Measurements from ENCODE around the gene RBM19.

The RBM19 gene

DNA sequence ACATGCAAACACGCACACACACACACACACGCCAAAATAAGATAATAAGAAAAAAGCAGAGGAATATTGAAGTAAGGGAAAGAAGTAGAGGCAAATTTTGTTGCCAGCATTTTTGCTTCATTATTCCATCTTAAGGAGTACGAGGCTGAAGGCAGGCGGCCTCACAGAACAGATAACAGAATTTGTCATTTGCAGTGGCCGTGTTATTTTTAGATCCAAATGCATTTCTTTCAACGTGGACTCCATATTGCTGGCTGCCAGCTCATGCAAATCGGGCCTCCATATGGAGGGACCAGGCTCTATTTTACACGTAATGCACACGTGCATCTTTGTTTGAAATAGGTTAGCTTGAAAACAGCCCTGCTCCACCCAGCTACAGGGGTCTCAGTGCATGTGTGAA lies 172.9 kb downstream of the RBM19 start:
- TF ChIP-seq, protein P1, sequence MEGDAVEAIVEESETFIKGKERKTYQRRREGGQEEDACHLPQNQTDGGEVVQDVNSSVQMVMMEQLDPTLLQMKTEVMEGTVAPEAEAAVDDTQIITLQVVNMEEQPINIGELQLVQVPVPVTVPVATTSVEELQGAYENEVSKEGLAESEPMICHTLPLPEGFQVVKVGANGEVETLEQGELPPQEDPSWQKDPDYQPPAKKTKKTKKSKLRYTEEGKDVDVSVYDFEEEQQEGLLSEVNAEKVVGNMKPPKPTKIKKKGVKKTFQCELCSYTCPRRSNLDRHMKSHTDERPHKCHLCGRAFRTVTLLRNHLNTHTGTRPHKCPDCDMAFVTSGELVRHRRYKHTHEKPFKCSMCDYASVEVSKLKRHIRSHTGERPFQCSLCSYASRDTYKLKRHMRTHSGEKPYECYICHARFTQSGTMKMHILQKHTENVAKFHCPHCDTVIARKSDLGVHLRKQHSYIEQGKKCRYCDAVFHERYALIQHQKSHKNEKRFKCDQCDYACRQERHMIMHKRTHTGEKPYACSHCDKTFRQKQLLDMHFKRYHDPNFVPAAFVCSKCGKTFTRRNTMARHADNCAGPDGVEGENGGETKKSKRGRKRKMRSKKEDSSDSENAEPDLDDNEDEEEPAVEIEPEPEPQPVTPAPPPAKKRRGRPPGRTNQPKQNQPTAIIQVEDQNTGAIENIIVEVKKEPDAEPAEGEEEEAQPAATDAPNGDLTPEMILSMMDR (IDR thresholded peaks at IDR 0.05; ENCODE audit: extremely low read depth, missing control alignments): no peak
- DNase-seq (ENCODE audit: low spot score): no peak

DNA sequence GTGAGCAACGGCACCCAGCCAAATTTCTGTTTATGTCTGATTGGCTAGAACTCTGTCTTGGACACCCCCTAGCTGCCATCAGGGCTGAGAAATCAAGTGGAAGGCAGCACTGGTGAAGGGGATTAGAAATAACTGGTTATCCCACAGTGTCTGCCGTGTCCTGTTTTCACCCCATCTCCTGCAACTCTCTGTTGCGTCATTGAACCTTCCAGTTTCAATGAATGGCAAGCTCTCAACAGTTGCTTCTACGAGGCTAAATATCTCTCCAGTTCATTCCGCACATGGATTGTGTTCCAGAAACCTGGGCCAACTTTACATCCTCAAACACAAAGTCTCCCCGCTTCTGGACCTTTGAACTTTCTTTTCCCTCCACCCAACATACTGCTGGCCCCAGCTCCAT lies 173.7 kb downstream of the RBM19 start:
- TF ChIP-seq, protein P1 (IDR thresholded peaks at IDR 0.05; ENCODE audit: extremely low read depth, missing control alignments): no peak
- no peak for DNase-seq (ENCODE audit: low spot score)

DNA sequence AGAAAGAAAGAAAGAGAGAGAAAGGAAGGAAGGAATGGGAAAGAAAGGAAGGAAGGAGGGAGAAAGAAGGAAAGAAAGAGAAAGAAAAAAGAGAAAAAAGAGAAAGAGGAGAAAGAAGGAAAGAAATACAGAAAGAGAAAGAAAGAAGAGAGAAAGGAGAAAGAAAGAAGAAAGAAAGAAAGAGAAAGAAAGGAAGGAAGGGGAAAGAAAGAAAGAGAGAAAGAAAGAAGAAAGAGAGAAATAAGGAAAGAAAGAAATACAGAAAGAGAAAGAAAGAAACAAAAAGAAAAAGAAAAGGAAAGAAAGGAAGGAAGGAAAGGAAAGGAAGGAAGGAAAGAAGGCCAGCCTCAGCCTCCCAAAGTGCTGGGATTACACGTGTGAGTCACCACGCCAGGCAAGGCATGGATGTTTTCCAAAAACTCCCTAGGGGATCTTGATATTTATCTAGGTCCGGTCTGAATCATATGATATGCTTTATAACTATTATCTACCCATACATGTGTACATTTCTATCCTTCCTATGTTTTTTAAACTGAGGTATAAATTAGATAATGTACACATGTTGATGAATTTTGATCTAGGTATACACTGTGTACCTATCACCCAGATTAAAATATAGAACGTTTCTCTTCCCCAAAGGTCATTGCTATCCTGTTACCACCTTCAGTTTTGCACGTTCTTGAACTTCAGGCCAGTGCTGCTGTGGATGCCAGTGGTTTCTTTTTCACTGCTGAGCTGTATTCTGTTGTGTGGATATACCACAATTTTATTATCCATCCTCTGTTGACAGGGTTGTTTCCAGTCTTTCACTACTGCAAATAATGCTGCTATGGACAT lies 177.9 kb downstream of the RBM19 start:
- TF ChIP-seq, protein P1 (IDR thresholded peaks at IDR 0.05; ENCODE audit: extremely low read depth, missing control alignments): no peak
- DNase-seq (ENCODE audit: low spot score): no peak

DNA sequence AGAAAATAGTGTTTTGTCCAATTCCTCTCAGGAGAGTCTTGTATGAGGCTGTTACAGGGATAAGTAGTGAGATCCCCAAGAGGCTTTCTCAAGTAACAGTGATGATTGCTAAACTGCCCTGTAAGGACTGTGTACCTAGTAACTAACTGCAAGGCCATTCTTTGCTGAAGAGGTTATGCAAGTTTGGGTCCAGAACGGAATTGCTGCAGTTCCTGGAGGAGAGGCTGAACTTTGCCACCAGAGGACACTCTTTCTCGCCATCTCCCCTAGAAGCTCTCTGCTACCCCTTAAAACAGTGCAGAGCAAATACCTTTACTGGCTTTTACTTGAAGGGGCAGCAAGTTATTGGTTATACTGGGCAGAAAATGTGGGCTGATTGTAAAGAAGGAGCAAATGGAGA lies 180.0 kb downstream of the RBM19 start:
- no peak for DNase-seq (ENCODE audit: low spot score)
- TF ChIP-seq, protein P1 (IDR thresholded peaks at IDR 0.05; ENCODE audit: extremely low read depth, missing control alignments): no peak

DNA sequence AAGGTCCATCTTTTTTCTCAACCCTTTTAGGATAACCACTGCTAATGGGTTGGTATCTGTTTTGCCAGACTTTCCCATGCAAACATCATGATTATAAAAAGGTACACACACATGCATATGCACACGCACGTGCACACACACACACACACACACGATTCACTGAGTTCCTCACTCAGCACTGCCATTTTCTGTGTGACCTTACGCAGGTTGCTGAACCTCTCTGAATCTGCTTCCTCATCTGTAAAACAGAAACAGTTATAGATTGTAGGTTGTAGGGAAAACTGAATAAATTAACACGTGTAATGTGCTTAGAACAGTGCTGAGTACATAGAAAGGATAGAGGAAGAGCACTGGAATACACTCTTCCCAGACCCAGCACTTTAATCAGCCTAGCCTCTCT lies 182.3 kb downstream of the RBM19 start:
- DNase-seq (ENCODE audit: low spot score): no peak
- TF ChIP-seq, protein P1 (IDR thresholded peaks at IDR 0.05; ENCODE audit: extremely low read depth, missing control alignments): no peak

DNA sequence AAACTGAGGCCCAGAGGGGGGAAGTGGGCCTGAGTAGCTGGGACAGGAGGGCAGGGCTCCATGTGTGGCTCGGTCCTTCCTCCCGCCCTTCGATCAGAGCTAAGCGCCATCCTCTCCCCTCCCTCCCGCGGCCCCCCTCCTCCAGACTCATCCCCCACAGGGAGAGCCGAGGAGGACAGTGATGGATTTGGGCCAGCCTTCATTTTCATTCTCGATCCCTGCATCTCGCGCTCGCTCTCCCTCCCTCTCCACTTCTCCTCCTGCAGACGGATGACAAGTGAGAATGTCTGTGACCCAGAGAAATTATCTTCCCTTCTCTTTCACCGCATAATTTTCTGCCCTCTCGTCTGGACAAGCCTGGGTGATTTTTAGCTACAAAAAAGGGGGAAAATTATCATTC lies 183.3 kb downstream of the RBM19 start:
- TF ChIP-seq, protein P1 (IDR thresholded peaks at IDR 0.05; ENCODE audit: extremely low read depth, missing control alignments): no peak
- no peak for DNase-seq (ENCODE audit: low spot score)

DNA sequence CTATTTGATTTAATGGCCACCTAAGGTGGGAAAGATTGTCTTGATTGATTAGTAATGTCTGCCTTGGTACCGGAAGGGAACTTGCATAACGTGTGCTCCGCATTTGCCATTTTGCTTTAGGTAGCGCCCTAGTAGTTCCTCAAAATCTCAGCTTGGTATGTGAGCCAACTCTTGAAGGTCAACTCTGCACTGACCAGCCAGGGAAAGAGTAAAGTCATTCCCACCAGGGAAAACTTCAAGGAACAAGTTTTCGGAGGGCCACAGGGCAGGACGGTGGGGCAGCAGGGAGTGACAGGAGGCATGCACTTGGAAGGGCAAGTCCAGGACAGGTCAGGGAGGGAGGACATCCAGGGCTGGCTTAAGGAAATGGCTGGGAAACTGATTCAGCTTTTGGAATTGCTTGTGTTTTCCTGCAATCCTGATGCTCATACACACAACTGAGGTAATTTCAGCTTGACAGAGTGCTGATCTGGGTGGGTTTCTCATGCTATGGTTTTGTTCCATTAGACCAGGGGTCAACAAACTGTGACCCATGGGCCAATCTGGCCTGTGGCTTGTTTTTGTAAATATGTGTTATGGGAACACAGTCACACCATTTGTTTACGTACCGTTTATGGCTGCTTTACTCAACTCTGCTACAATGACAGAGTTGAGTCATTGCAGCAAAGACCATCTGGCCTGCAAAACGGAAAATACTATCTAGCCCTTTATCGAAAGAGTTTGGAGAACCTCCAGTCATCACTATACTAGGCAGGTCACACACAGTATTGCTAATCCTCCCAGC lies 184.5 kb downstream of the RBM19 start:
- DNase-seq (ENCODE audit: low spot score): no peak
- TF ChIP-seq, protein P1 (IDR thresholded peaks at IDR 0.05; ENCODE audit: extremely low read depth, missing control alignments): no peak

Measured in GM20000 (cell line).